Type B pancreatic cell (in vitro differentiated cells): ENCODE measurements around the gene AMDHD1. TPM values are rescaled to one million over a fixed set of nuclear protein-coding genes. Genes with fewer than 3 reads are reported as not detected.

ENCODE experiments used
- DNase-seq: peaks from one replicate; pipeline ENCODE4 v3.0.0; 2021; ENCODE audit warnings: mixed read lengths; ENCODE audit not compliant: unreplicated experiment; ENCODE audit errors: extremely low spot score
- H3K27ac Mint-ChIP-seq: 2 replicates; pipeline ENCODE4 v1.8.0; 2021; ENCODE audit warnings: mild to moderate bottlenecking, mixed read lengths
- H3K27me3 Mint-ChIP-seq: 2 replicates; pipeline ENCODE4 v1.8.0; 2021; ENCODE audit warnings: mixed read lengths
- H3K36me3 Mint-ChIP-seq: 2 replicates; pipeline ENCODE4 v1.8.0; 2021; ENCODE audit warnings: mixed read lengths
- H3K4me1 Mint-ChIP-seq: one replicate; pipeline ENCODE4 v1.8.0; 2021; ENCODE audit warnings: mixed read lengths; ENCODE audit not compliant: unreplicated experiment
- H3K4me3 Mint-ChIP-seq: 2 replicates; pipeline ENCODE4 v1.8.0; 2021; ENCODE audit warnings: mild to moderate bottlenecking, mixed read lengths
- H3K9me3 Mint-ChIP-seq: 2 replicates; pipeline ENCODE4 v1.8.0; 2021; ENCODE audit warnings: mixed read lengths
- total RNA-seq: library from RNA; stranded (reverse); gene quantifications from 2 replicates; pipeline ENCODE4 v1.2.1, GENCODE V29; 2021; ENCODE audit warnings: low replicate concordance
- TF ChIP-seq, protein P1 (sequence below): fragments of 200-600 bp; sonication (generic); conservative IDR thresholded peaks from 2 replicates; pipeline ENCODE4 v1.5.0; 2021; ENCODE audit warnings: antibody characterized with exemption, mild to moderate bottlenecking

Gene AMDHD1
- total RNA-seq, 1 donor from 2014 or later, result 1.0 TPM

DNA sequence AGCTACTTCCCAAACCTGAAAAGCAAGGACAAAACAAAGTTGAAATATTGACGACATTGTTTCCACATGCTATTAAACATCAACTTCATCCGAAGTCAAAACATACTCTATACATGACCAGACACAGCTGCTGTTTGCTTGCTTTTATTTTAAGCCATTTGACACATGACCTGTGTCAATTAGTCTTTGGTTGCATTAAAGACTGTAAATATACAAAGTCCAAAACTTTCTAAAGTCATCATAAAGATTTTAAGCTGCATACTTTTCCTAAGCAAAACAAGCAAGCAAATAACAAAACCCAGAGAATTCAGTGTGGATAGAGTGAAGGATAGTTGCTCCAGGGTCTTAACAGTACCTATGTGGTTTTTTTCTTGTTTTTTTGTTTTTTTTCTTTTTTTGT is 31.2 kb downstream of the AMDHD1 start:
- TF ChIP-seq, protein P1, sequence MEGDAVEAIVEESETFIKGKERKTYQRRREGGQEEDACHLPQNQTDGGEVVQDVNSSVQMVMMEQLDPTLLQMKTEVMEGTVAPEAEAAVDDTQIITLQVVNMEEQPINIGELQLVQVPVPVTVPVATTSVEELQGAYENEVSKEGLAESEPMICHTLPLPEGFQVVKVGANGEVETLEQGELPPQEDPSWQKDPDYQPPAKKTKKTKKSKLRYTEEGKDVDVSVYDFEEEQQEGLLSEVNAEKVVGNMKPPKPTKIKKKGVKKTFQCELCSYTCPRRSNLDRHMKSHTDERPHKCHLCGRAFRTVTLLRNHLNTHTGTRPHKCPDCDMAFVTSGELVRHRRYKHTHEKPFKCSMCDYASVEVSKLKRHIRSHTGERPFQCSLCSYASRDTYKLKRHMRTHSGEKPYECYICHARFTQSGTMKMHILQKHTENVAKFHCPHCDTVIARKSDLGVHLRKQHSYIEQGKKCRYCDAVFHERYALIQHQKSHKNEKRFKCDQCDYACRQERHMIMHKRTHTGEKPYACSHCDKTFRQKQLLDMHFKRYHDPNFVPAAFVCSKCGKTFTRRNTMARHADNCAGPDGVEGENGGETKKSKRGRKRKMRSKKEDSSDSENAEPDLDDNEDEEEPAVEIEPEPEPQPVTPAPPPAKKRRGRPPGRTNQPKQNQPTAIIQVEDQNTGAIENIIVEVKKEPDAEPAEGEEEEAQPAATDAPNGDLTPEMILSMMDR, result no peak
- peaks cover 18% of the 10 kb centered on the region for H3K4me1 Mint-ChIP-seq
- no peaks in the 10 kb centered on the region for H3K27me3 Mint-ChIP-seq
- H3K27ac Mint-ChIP-seq, result no peak overlapping the region
- DNase-seq, result no peak
- no peak overlapping the region for H3K4me3 Mint-ChIP-seq
- peaks cover 4% of the 10 kb centered on the region for H3K36me3 Mint-ChIP-seq
- no peaks in the 10 kb centered on the region for H3K9me3 Mint-ChIP-seq

DNA sequence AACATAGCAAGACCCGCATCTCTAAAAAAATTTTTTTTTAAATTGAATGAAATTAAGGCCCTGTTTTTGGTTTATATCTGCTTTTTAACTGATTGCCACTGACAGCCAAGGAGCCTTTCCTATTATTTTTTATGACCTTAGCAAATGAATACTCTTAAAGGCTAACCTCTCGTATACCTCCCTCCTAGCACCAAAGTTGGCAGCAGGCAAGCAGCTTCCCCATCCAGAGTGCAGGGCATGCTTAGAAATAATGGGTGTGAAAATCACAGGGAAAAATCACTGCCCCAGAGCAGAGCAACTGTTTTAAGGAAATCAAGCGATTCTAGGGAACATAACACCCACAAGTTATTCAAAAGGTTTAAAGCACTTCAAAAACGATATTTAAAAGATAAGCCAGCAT is 32.4 kb downstream of the AMDHD1 start:
- Mint-ChIP-seq H3K36me3 (peaks cover 4% of the 10 kb centered on the region), H3K27me3 (no peaks in the 10 kb centered on the region), H3K9me3 (no peaks in the 10 kb centered on the region), H3K4me1 (peaks cover 18% of the 10 kb centered on the region), H3K27ac (no peak overlapping the region), H3K4me3 (no peak overlapping the region)
- TF ChIP-seq, protein P1, result no peak
- DNase-seq, result no peak

DNA sequence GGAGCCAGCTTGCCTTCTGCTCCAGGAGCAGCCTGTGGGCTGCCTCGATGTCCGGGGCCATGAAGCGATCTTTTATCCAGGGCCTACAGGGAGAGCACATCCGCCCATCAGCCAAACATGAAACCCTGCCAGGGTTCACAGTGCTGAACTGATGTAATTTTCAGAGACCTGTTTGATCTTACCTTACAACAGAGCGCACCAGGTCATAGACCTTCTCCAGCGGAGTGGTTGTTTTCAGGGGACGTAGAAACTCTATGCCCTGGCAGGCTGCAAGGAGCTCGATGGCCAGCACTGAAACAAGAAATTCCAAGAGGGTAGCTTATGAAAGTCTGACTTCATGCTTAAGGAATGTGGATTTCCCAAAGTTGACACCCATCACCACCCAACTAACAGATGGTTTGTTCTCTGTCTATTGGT is 33.3 kb downstream of the AMDHD1 start:
- H3K36me3 Mint-ChIP-seq, result peaks cover 4% of the 10 kb centered on the region
- TF ChIP-seq, protein P1, result no peak
- no peak for DNase-seq
- no peaks in the 10 kb centered on the region for H3K27me3 Mint-ChIP-seq
- peaks cover 18% of the 10 kb centered on the region for H3K4me1 Mint-ChIP-seq
- no peak overlapping the region for H3K4me3 Mint-ChIP-seq
- H3K27ac Mint-ChIP-seq, result no peak overlapping the region
- no peaks in the 10 kb centered on the region for H3K9me3 Mint-ChIP-seq

DNA sequence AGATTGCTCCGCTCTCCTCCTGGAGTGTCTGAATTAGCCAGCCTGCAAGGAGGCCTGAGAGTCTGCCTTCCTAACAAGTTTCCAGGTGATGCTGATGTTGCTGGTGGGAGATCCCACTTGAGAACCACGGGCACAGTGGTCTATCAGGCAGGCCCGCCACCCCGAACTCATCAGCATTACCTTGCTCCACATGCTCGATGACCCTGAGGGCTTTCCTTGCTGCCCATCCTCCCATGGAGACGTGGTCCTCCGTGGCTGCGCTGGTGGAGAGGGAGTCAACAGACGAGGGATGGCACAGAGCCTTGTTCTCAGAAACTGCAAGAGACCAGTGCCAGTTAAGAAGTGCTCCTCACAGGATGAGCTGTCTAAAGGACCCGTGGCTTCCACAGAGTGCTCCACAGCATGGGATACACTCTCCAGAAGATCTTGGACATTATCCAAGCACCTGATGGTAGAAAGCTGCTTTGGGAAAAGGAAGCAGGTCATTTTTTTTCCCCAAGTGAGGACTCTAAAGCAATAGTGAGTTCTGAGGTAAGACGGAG is 34.7 kb downstream of the AMDHD1 start:
- Mint-ChIP-seq H3K4me3 (no peak overlapping the region), H3K27ac (no peak overlapping the region)
- TF ChIP-seq, protein P1, result no peak

DNA sequence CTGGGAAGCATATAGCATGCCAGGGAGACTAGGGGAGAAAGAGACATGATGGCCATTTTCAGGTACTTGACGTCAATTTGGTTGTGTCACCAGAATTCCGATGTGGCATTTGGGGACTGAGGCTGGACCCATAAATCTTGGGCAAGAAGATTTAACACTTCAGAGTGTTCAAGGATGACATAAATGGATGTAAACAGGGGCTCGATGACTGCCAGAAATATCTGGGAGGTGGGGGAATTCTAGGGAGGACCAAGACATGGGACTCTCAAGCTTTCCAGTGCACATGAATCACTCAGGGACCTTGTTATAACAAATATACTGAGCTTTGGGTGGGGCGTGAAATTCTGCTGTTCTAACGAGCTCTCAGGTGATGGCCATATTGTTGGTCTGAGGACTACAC is 35.2 kb downstream of the AMDHD1 start:
- H3K4me1 Mint-ChIP-seq, result peaks cover 6% of the 10 kb centered on the region
- H3K9me3 Mint-ChIP-seq, result no peaks in the 10 kb centered on the region
- TF ChIP-seq, protein P1, result no peak
- no peaks in the 10 kb centered on the region for H3K27me3 Mint-ChIP-seq
- no peak overlapping the region for H3K4me3 Mint-ChIP-seq
- DNase-seq, result peak; percentile 4
- H3K36me3 Mint-ChIP-seq, result peaks cover 4% of the 10 kb centered on the region
- no peak overlapping the region for H3K27ac Mint-ChIP-seq

More for the DNA sequence above, 34.7 kb downstream of the AMDHD1 start:
- H3K27me3 Mint-ChIP-seq, result no peaks in the 10 kb centered on the region
- H3K36me3 Mint-ChIP-seq, result peaks cover 4% of the 10 kb centered on the region
- H3K9me3 Mint-ChIP-seq, result no peaks in the 10 kb centered on the region
- peak; percentile 22 for DNase-seq
- peaks cover 11% of the 10 kb centered on the region for H3K4me1 Mint-ChIP-seq

DNA sequence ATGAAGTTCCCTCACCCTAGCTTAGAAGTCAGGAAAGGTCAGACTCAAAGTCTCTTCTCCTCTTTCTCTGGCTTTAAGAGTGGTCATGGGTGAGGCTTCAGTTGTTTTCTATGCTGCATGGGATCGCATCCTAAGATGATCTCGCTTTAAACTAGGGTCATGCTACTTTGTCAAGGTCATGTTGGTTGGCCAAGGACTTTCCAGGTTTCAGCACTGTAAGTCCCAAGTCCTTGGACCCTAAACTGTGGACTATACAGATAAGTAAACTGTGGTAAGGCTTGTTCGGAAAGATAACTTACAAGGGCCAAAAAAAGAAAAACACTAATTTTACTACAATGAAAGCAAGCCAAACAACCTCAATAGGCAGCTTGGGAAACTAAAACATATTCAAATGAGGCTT is 35.6 kb downstream of the AMDHD1 start:
- H3K9me3 Mint-ChIP-seq, result no peaks in the 10 kb centered on the region
- no peak overlapping the region for H3K27ac Mint-ChIP-seq
- DNase-seq, result no peak
- TF ChIP-seq, protein P1, result no peak
- peaks cover 4% of the 10 kb centered on the region for H3K36me3 Mint-ChIP-seq
- peaks cover 5% of the 10 kb centered on the region for H3K4me1 Mint-ChIP-seq
- no peak overlapping the region for H3K4me3 Mint-ChIP-seq
- H3K27me3 Mint-ChIP-seq, result no peaks in the 10 kb centered on the region
